Transverse colon (tissue), 3 donors: Measurements from ENCODE around the gene LMOD1.

Source experiments
- CTCF ChIP-seq, 5 experiments: fragments of 200-600 bp in 3 of 5; fragments of 450-650 bp in 2 of 5; sonication (generic) in 3 of 5; IDR thresholded peaks; 1 replicate in 2 of 5; 2 replicates in 3 of 5; pipeline ENCODE4 v1.5.1; 2016 to 2017; ENCODE audit warnings: antibody characterized with exemption in 5 of 5, inconsistent platforms in 3 of 5, mild to moderate bottlenecking in 2 of 5, moderate library complexity in 1 of 5
- EP300 ChIP-seq: sonication (generic); formaldehyde crosslinking; IDR thresholded peaks from one replicate; pipeline ENCODE4 v1.6.1; 2017; ENCODE audit warnings: antibody characterized with exemption, low read depth
- POLR2A ChIP-seq: fragments of 450-650 bp; IDR thresholded peaks from one replicate; pipeline ENCODE4 v1.6.1; 2016; ENCODE audit warnings: antibody characterized with exemption, mild to moderate bottlenecking, moderate library complexity

- TF ChIP-seq CTCF (IDR thresholded peaks at IDR 0.05) (no peak), EP300 (no peak), POLR2A (no peak)
These were observed 12.4 kb downstream of the LMOD1 start for GRCh38 chr1:201933840-201934430.
